ENCODE measurements around the gene MCC.
A peak's percentile ranks its signal among the peaks of the same experiment; 100 is the strongest.

The MCC gene

DNA sequence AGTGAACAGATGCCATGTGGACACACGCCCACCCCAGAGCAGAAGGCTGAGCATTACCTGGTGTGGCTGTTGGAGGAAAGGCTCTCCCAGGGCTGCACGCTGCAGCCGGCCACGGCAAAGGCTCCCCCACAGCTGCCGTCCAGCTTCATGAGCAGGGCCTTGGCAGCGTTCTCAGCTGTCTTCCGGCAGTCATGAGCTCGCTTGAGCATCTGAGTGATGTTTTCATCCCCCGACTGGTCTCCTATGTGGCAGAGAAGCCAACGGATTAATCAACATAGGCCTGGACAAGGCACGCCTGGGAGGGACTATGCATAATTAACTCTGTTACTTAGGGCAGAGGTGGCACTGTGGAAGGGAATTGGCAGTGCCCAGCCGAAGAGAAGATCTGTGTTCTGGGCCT lies 424.3 kb downstream of the MCC start:
- no peaks in the 10 kb centered on the region for H3K9me3 ChIP-seq (ENCODE audit: control insufficient read depth, low read length)
- no peaks in the 10 kb centered on the region for H3K36me3 ChIP-seq (ENCODE audit: control insufficient read depth, insufficient read depth, low read length)
- H3K27me3 ChIP-seq (ENCODE audit: control insufficient read depth, insufficient read depth, low read length, poor library complexity, severe bottlenecking): no peaks in the 10 kb centered on the region
- 85 to 88% methylated on average over 12 of the region's 12 CpGs for WGBS, 2 experiments
- peaks cover 11% of the 10 kb centered on the region for H3K4me1 ChIP-seq (ENCODE audit: control insufficient read depth, insufficient read depth, low read length)
- H3K27ac ChIP-seq (ENCODE audit: insufficient read depth, low read depth, low read length, poor library complexity, severe bottlenecking): no peak overlapping the region
- no peak overlapping the region for H3K4me3 ChIP-seq (ENCODE audit: insufficient read depth, low read depth, low read length)

DNA sequence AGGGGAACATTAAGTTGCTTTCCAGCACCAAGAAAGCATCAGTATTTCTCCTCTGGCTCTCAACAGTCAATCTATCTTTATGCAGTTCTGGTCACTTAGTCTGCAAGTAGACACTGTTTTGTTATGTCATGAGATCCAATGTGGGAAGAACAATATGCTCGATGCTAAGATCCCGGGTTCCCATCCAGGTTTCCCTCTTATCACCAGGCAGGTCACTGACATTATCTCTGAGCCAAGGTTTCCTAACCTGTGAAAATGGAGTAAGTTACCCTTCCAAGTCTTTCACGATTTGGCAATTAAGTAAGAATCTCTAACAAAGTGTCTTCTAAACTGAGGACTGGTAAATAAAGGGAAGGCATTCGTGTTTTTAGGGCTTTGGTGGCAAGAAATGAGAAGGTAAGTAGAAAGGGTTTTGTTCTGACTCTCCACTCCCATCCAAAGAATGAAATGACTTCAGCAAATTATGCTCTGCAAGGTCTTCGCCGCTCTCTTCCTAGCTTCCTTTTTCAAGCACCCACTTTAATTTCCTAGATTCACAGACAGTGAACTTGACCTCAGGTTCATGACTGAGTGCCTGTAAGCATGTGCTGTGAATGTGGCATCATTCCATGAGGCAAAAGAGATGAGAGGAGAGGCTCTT lies 425.3 kb downstream of the MCC start:
- 96 to 97% methylated on average over 6 of the region's 6 CpGs for WGBS, 2 experiments

DNA sequence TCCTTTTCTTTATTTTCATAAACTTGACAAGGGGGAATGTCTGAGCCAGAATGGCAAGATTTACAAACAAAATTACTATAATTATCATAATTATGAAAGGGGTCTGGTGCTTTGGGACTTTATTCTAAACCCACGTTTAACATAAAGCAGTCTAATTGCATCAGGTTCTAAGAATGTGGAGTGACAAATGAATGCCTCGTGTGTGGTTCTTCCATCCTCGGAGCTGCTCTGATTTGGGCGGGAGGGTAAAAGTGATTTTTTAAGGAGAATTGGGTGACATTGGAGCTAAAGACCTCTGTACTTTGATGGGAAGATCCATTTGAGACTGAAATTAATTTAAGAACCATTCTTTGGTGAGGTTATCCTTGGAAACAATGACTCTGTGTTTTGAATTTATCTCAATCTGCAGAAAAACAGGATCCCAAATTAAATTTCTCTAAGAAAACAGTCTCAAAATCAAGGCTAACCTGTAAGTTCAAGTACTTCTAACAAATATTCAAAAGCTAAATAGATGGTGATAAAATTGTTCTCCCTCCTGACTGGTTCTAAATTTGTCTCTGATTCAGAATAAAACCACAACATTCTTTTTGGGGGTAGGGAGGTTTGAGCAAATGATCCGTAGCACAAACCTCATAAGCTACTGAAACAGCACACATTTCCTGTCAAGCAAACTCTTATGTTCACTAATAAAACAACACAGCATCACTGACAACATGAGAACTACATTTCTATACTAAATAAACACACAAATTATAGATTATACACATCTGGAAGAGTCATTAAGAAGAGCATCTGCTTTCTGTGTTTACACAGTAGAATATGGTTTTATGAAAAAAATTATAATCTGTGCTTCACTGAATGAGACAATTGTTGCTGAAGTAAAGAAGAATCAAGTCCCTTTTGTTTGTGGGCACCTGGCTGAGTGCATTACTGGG lies 426.1 kb downstream of the MCC start:
- Histone ChIP-seq H3K27ac (ENCODE audit: insufficient read depth, low read depth, low read length, poor library complexity, severe bottlenecking) (no peak overlapping the region), H3K27me3 (ENCODE audit: control insufficient read depth, insufficient read depth, low read length, poor library complexity, severe bottlenecking) (no peaks in the 10 kb centered on the region), H3K4me1 (ENCODE audit: control insufficient read depth, insufficient read depth, low read length) (peaks cover 20% of the 10 kb centered on the region), H3K4me3 (ENCODE audit: insufficient read depth, low read depth, low read length) (no peak overlapping the region), H3K9me3 (ENCODE audit: control insufficient read depth, low read length) (no peaks in the 10 kb centered on the region), H3K36me3 (ENCODE audit: control insufficient read depth, insufficient read depth, low read length) (no peaks in the 10 kb centered on the region)
- 72 to 76% methylated on average over 5 of the region's 5 CpGs for whole genome bisulfite sequencing, 2 experiments

More for the DNA sequence above, 425.3 kb downstream of the MCC start:
- Histone ChIP-seq H3K27me3 (ENCODE audit: control insufficient read depth, insufficient read depth, low read length, poor library complexity, severe bottlenecking) (no peaks in the 10 kb centered on the region), H3K9me3 (ENCODE audit: control insufficient read depth, low read length) (no peaks in the 10 kb centered on the region), H3K4me1 (ENCODE audit: control insufficient read depth, insufficient read depth, low read length) (peaks cover 19% of the 10 kb centered on the region), H3K27ac (ENCODE audit: insufficient read depth, low read depth, low read length, poor library complexity, severe bottlenecking) (no peak overlapping the region), H3K4me3 (ENCODE audit: insufficient read depth, low read depth, low read length) (no peak overlapping the region), H3K36me3 (ENCODE audit: control insufficient read depth, insufficient read depth, low read length) (no peaks in the 10 kb centered on the region)

DNA sequence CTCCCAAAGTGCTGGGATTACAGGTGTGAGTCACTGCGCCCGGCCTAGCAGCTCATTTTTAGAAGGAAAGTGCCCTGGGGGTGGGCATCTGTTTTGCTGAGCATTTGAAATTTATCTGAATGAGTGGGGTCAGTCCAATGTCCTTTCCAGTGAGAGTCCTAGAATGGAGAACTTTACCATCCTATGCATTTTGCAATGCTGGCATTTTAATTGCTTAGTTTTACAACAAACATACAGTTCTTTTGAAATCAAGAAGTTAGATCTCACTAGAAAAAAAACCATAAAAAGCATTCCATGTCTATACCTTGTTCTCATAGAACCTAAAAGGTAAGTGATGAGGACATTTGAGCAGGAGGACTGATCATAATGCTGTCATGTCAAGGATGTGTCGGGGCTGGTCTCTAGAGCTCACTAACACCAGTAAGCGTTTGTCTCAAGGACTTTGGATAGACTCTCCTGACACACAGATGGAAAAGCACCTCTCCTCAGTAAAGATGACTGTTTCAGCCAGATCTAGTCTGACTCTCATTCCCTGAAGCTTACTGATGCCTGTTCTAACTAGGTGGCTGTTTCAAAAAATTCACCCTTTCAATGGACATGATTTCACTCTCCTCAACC lies 427.7 kb downstream of the MCC start:
- WGBS, 2 experiments: 95 to 96% methylated on average over 4 of the region's 4 CpGs
- H3K27me3 ChIP-seq (ENCODE audit: control insufficient read depth, insufficient read depth, low read length, poor library complexity, severe bottlenecking): no peaks in the 10 kb centered on the region
- peaks cover 23% of the 10 kb centered on the region for H3K4me1 ChIP-seq (ENCODE audit: control insufficient read depth, insufficient read depth, low read length)
- H3K27ac ChIP-seq (ENCODE audit: insufficient read depth, low read depth, low read length, poor library complexity, severe bottlenecking): no peak overlapping the region
- H3K4me3 ChIP-seq (ENCODE audit: insufficient read depth, low read depth, low read length): no peak overlapping the region
- no peaks in the 10 kb centered on the region for H3K9me3 ChIP-seq (ENCODE audit: control insufficient read depth, low read length)
- H3K36me3 ChIP-seq (ENCODE audit: control insufficient read depth, insufficient read depth, low read length): no peaks in the 10 kb centered on the region

DNA sequence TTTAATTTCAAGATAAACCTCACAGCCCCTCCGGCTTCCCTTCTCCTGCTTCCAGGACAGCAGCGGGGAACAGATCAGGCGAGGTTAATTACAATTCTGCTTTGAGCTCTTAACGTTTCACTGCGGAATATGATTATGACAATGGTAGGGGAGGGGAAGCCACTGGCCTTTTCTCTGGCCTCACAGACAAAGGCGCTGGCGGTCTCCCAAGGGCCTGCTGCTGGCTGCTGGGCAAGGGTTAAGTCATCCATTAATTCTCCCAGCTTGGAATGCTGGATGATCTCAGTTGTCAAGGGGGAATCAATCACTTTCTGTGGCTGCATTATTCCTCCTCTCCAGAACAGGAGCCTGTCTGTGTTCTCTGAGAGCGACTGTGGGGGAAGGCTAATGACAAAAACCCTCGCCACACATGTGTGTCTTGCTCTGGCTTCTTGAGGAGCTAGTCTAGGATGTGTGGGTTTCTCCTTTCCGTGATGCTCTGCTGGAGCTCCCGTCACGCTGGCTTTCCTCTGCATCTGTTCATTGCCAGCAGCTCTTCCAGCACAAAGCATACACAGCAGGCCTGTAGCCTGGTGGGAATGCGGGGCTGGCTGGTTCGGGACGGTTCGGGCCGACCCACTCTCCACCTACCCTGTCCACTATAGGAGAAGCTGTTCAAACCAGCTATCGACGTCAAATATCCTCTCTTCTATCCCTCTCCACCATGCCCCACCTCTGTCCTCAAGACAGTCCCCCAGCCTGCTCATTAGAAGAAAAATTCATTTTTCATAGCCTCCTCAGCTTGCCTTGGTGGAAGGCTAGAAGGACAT lies 428.8 kb downstream of the MCC start:
- Histone ChIP-seq H3K9me3 (ENCODE audit: control insufficient read depth, low read length) (no peaks in the 10 kb centered on the region), H3K4me3 (ENCODE audit: insufficient read depth, low read depth, low read length) (no peak overlapping the region), H3K27ac (ENCODE audit: insufficient read depth, low read depth, low read length, poor library complexity, severe bottlenecking) (peak overlapping the region; percentile 80), H3K4me1 (ENCODE audit: control insufficient read depth, insufficient read depth, low read length) (peaks cover 23% of the 10 kb centered on the region), H3K27me3 (ENCODE audit: control insufficient read depth, insufficient read depth, low read length, poor library complexity, severe bottlenecking) (no peaks in the 10 kb centered on the region), H3K36me3 (ENCODE audit: control insufficient read depth, insufficient read depth, low read length) (no peaks in the 10 kb centered on the region)
- 69 to 77% methylated on average over 19 of the region's 19 CpGs for WGBS, 2 experiments

DNA sequence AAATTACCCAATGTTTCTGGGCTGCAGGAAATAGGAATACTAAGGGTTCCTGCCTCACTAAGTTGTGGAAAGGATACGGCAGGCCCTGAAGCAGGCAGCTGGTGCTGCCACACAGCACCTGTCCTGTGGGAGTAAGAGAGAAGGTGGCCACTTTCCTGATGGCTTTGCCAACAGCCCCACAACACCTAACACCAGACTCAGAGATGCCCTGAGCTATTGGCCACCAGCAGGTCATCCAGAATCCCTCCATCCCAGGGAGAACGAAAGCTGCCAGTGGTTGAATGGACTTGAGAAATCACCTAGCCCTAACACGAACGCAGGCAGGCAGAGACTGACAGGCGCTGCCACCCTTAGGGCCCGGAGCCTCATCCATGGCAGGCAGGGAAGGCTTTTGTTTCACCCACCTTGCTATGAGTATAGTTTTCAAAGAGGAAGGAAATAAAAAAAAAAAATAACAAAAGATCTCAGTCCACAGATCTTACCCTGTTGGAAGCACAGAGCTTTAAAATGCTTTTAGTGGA lies 429.5 kb downstream of the MCC start:
- Histone ChIP-seq H3K27me3 (ENCODE audit: control insufficient read depth, insufficient read depth, low read length, poor library complexity, severe bottlenecking) (no peaks in the 10 kb centered on the region), H3K4me1 (ENCODE audit: control insufficient read depth, insufficient read depth, low read length) (peaks cover 23% of the 10 kb centered on the region), H3K27ac (ENCODE audit: insufficient read depth, low read depth, low read length, poor library complexity, severe bottlenecking) (peak overlapping the region; percentile 80), H3K4me3 (ENCODE audit: insufficient read depth, low read depth, low read length) (no peak overlapping the region), H3K9me3 (ENCODE audit: control insufficient read depth, low read length) (no peaks in the 10 kb centered on the region), H3K36me3 (ENCODE audit: control insufficient read depth, insufficient read depth, low read length) (no peaks in the 10 kb centered on the region)
- 89% methylated on average over 6 of the region's 6 CpGs for WGBS, 2 experiments

DNA sequence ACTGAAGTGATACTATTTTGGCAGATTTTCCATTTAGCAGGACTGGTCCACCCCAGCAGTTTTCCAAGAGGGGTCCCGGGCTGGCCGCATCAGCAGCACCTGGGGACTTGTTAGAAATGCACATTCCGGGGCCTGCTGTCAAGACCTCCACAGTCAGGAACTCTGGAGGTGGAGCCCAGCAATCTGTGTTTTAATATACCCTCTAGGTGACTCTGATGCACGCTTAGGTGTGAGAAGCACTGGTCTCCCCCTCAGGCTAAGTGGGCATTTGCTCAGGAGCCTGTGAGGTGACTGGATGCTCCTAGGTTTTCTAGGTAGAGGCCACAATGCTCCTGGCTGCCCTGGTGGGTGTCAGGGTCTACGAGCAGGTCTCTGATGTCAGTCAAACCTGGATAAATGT lies 430.0 kb downstream of the MCC start:
- H3K27me3 ChIP-seq (ENCODE audit: control insufficient read depth, insufficient read depth, low read length, poor library complexity, severe bottlenecking): no peaks in the 10 kb centered on the region
- WGBS, 2 experiments: 94% methylated on average over 5 of the region's 5 CpGs
- H3K9me3 ChIP-seq (ENCODE audit: control insufficient read depth, low read length): no peaks in the 10 kb centered on the region
- peaks cover 23% of the 10 kb centered on the region for H3K4me1 ChIP-seq (ENCODE audit: control insufficient read depth, insufficient read depth, low read length)
- H3K36me3 ChIP-seq (ENCODE audit: control insufficient read depth, insufficient read depth, low read length): no peaks in the 10 kb centered on the region
- no peak overlapping the region for H3K4me3 ChIP-seq (ENCODE audit: insufficient read depth, low read depth, low read length)
- no peak overlapping the region for H3K27ac ChIP-seq (ENCODE audit: insufficient read depth, low read depth, low read length, poor library complexity, severe bottlenecking)

- WGBS, 2 experiments: 83 to 87% methylated on average over 14 of the region's 14 CpGs
Observed at GRCh38 chr5:113057557-113057984, 430.7 kb downstream of the MCC start.

DNA sequence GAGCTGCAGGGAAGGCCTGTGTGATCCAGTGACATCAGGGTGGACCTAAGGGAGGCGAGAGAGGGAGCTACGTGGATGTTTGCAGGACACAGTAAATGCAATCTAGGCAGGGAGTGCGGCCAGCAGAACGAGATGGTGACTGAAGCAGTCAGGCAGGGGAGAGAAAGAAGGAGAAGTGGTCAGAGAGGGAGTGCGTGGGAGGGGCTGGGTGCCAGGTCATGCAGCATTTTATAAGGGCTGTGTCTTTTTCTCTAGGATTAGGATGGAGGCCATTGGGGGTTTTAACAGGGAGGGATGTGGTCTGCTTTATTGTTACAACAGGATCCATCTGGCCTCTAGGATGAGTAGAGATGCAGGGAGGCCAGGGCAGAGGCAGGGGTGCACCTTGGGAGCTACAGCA lies 431.3 kb downstream of the MCC start:
- 89 to 91% methylated on average over 5 of the region's 5 CpGs for WGBS, 2 experiments
- Histone ChIP-seq H3K4me1 (ENCODE audit: control insufficient read depth, insufficient read depth, low read length) (peaks cover 23% of the 10 kb centered on the region), H3K9me3 (ENCODE audit: control insufficient read depth, low read length) (no peaks in the 10 kb centered on the region), H3K27me3 (ENCODE audit: control insufficient read depth, insufficient read depth, low read length, poor library complexity, severe bottlenecking) (no peaks in the 10 kb centered on the region), H3K27ac (ENCODE audit: insufficient read depth, low read depth, low read length, poor library complexity, severe bottlenecking) (no peak overlapping the region), H3K36me3 (ENCODE audit: control insufficient read depth, insufficient read depth, low read length) (no peaks in the 10 kb centered on the region), H3K4me3 (ENCODE audit: insufficient read depth, low read depth, low read length) (no peak overlapping the region)

More at GRCh38 chr5:113057557-113057984, 430.7 kb downstream of the MCC start:
- Histone ChIP-seq H3K4me1 (ENCODE audit: control insufficient read depth, insufficient read depth, low read length) (peaks cover 23% of the 10 kb centered on the region), H3K27ac (ENCODE audit: insufficient read depth, low read depth, low read length, poor library complexity, severe bottlenecking) (no peak overlapping the region), H3K27me3 (ENCODE audit: control insufficient read depth, insufficient read depth, low read length, poor library complexity, severe bottlenecking) (no peaks in the 10 kb centered on the region), H3K36me3 (ENCODE audit: control insufficient read depth, insufficient read depth, low read length) (no peaks in the 10 kb centered on the region), H3K9me3 (ENCODE audit: control insufficient read depth, low read length) (no peaks in the 10 kb centered on the region), H3K4me3 (ENCODE audit: insufficient read depth, low read depth, low read length) (no peak overlapping the region)

All from ectodermal cell (in vitro differentiated cells).